GM12891 (cell line): ENCODE results near the gene CALML6.

ENCODE experiments used
- POLR2A ChIP-seq: IDR thresholded peaks from 2 replicates; pipeline ENCODE4 v1.6.1; 2011; ENCODE audit warnings: low read depth, low read length, control low read depth
- POLR2AphosphoS5 ChIP-seq: IDR thresholded peaks from 2 replicates; pipeline ENCODE4 v1.6.1; 2011; ENCODE audit warnings: low read depth, low read length, control low read depth

DNA sequence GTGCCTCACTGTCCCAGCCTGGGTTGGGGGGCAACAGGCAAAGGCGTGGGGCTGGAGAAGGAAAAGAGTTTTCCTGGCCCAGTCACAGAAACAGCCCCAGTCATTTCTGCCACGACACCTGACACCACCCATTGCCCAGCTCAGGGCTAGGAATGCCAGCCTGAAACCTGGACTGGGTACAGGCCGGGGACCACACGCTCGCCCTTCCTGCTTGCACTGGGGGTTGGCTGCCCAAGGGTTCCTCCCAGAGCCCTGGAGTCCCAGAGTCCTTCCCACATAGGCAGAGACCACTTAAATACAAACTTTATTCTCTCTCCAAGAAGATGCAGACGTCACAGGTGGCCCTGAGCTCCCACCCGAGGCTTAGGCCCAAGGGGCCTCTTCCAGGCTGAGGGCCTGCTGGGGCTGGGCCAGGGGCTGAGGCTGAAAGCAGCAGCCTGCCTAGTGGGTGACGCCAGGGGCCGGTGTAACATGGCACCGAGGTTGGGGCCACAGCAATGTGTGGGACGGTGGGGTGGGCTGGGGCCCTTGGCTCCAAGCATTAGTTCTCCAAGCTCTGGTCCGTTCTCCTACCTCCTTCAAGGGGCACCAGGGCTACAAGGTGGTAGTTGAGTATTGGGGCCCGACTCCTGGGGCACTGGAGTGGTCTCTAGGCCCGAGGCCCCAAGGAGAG, 2.4 kb downstream of the CALML6 start:
- no peak for TF ChIP-seq POLR2AphosphoS5
- no peak for TF ChIP-seq POLR2A
